Measurements from ENCODE around the gene SIPA1L3. TPM values are rescaled to one million over a fixed set of nuclear protein-coding genes. Genes with fewer than 3 reads are reported as not detected.

The SIPA1L3 gene
- polyA plus RNA-seq, 1 of the 3 experiments (the other 2 are of a cell fraction) = 11.6 TPM

DNA sequence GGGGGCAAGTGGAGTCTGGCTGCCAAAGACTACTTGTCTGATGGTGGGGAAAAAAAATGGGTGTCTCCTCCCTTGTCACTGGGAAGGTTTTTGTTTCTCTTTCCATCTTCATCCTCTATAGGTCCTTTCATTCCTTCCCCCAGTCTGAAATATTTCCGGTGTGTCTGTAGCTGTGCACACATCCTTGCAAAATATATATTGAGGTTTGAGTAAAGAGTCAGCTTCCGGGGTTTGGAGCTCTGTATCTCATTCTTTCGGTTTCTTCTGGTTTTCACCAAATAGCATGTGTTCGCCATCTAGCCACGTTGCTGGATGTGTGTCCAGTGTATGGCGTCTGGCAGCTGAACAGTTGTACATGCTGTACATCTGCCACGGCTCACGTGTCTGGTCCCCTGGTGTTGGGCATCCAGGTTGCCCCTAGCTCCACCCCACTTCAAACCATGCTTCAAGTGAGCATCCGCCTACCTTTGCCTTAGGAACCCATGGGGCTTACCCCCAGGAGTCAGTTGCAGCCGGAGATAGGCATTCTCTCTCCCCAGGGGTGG is 142.2 kb downstream of the SIPA1L3 start (continued):
- TF ChIP-seq, protein P1, sequence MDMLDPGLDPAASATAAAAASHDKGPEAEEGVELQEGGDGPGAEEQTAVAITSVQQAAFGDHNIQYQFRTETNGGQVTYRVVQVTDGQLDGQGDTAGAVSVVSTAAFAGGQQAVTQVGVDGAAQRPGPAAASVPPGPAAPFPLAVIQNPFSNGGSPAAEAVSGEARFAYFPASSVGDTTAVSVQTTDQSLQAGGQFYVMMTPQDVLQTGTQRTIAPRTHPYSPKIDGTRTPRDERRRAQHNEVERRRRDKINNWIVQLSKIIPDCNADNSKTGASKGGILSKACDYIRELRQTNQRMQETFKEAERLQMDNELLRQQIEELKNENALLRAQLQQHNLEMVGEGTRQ (IDR thresholded peaks at IDR 0.05; ENCODE audit: borderline replicate concordance, low read depth, low read length) = no peak
- TF ChIP-seq, protein P2, sequence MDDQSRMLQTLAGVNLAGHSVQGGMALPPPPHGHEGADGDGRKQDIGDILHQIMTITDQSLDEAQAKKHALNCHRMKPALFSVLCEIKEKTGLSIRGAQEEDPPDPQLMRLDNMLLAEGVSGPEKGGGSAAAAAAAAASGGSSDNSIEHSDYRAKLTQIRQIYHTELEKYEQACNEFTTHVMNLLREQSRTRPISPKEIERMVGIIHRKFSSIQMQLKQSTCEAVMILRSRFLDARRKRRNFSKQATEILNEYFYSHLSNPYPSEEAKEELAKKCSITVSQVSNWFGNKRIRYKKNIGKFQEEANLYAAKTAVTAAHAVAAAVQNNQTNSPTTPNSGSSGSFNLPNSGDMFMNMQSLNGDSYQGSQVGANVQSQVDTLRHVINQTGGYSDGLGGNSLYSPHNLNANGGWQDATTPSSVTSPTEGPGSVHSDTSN (IDR thresholded peaks at IDR 0.05) = no peak

DNA sequence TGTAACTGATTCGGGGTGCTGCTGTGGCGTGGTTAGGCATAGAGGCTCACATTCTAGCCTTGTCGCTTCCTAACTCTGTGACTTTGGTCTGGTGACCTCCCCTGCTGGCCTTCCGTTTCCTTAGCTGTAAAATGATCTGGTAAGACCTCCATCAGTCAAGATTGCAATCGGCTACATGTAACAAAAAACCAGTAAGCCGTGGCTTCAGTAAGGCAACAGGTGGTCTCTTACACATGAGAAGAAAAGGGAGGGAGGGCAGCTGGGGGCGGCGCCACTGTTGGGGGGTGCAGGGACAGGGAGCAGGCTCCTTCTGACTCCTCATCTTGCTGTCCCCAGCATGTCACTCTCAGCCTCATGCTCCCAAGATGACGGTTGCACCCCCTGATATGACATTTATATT is 148.0 kb downstream of the SIPA1L3 start:
- CTCF ChIA-PET = interaction anchor here (1.0 to 1.1 kb wide), 2 partner anchors 13 to 40 kb away, joined by 4 to 5 read pairs; no protein-coding TSS in a partner anchor
- POLR2A ChIA-PET = no interaction called here

More for the DNA sequence above, 148.0 kb downstream of the SIPA1L3 start:
- no peaks in the 10 kb centered on the region for H3K9me2 ChIP-seq
- no peak overlapping the region for H3K4me2 ChIP-seq
- no peak for DNase-seq
- H4K20me1 ChIP-seq (ENCODE audit: insufficient read depth) = no peaks in the 10 kb centered on the region
- no peaks in the 10 kb centered on the region for H3F3A ChIP-seq (replicated peaks; ENCODE audit: insufficient read depth)
- H3K9ac ChIP-seq = no peak overlapping the region
- H2AFZ ChIP-seq (ENCODE audit: low read depth) = no peak overlapping the region
- WGBS (ENCODE audit: low lambda C conversion rate) = 91% methylated on average over 9 of the region's 9 CpGs
- H3K4me3 ChIP-seq (ENCODE audit: low read depth in 2 of 2, low read length in 1 of 2) = no peak overlapping the region
- no peaks in the 10 kb centered on the region for H3K9me3 ChIP-seq
- H3K79me2 ChIP-seq (ENCODE audit: insufficient read depth) = peaks cover 49% of the 10 kb centered on the region
- H3K36me3 ChIP-seq (replicated peaks in 1 of 2; ENCODE audit: control insufficient read depth in 1 of 2, insufficient read depth in 2 of 2, low read length in 1 of 2) = no peaks in the 10 kb centered on the region
- no peaks in the 10 kb centered on the region for H3K27me3 ChIP-seq (ENCODE audit: insufficient read depth)
- TF ChIP-seq, protein P3, sequence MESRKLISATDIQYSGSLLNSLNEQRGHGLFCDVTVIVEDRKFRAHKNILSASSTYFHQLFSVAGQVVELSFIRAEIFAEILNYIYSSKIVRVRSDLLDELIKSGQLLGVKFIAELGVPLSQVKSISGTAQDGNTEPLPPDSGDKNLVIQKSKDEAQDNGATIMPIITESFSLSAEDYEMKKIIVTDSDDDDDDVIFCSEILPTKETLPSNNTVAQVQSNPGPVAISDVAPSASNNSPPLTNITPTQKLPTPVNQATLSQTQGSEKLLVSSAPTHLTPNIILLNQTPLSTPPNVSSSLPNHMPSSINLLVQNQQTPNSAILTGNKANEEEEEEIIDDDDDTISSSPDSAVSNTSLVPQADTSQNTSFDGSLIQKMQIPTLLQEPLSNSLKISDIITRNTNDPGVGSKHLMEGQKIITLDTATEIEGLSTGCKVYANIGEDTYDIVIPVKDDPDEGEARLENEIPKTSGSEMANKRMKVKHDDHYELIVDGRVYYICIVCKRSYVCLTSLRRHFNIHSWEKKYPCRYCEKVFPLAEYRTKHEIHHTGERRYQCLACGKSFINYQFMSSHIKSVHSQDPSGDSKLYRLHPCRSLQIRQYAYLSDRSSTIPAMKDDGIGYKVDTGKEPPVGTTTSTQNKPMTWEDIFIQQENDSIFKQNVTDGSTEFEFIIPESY (IDR thresholded peaks at IDR 0.05; ENCODE audit: borderline replicate concordance, low read depth) = no peak
- TF ChIP-seq, protein P1 (IDR thresholded peaks at IDR 0.05; ENCODE audit: borderline replicate concordance, low read depth, low read length) = no peak
- TF ChIP-seq POLR2AphosphoS5 (IDR thresholded peaks at IDR 0.05; ENCODE audit: low read depth, low read length) = no peak
- no peak for TF ChIP-seq GABPA (IDR thresholded peaks at IDR 0.05; ENCODE audit: low read depth)
- TF ChIP-seq RXRA (IDR thresholded peaks at IDR 0.05; ENCODE audit: borderline replicate concordance, low read depth) = no peak
- TF ChIP-seq, protein P4, sequence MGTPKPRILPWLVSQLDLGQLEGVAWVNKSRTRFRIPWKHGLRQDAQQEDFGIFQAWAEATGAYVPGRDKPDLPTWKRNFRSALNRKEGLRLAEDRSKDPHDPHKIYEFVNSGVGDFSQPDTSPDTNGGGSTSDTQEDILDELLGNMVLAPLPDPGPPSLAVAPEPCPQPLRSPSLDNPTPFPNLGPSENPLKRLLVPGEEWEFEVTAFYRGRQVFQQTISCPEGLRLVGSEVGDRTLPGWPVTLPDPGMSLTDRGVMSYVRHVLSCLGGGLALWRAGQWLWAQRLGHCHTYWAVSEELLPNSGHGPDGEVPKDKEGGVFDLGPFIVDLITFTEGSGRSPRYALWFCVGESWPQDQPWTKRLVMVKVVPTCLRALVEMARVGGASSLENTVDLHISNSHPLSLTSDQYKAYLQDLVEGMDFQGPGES (IDR thresholded peaks at IDR 0.05; ENCODE audit: low read depth, low read length) = no peak
- no peak for TF ChIP-seq JUND (IDR thresholded peaks at IDR 0.05)
- TF ChIP-seq ELF1 (IDR thresholded peaks at IDR 0.05) = no peak
- TF ChIP-seq GATA2 (CRISPR knock-in tag; IDR thresholded peaks at IDR 0.05) = no peak
- TF ChIP-seq YY1 (IDR thresholded peaks at IDR 0.05; ENCODE audit: low read depth) = no peak
- TF ChIP-seq RFX5 (IDR thresholded peaks at IDR 0.05; ENCODE audit: low read length) = no peak
- TF ChIP-seq SMC3 (IDR thresholded peaks at IDR 0.05; ENCODE audit: low read depth, low read length) = no peak
- no peak for TF ChIP-seq MXI1 (IDR thresholded peaks at IDR 0.05; ENCODE audit: low read depth, low read length)
- TF ChIP-seq TEAD4 (IDR thresholded peaks at IDR 0.05; ENCODE audit: borderline replicate concordance, insufficient read depth) = no peak
- no peak for TF ChIP-seq NRF1 (IDR thresholded peaks at IDR 0.05; ENCODE audit: low read depth, low read length)
- TF ChIP-seq, protein P5, sequence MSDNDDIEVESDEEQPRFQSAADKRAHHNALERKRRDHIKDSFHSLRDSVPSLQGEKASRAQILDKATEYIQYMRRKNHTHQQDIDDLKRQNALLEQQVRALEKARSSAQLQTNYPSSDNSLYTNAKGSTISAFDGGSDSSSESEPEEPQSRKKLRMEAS (IDR thresholded peaks at IDR 0.05; ENCODE audit: low read depth) = no peak
- no peak for TF ChIP-seq FOXM1 (IDR thresholded peaks at IDR 0.05; ENCODE audit: low read depth)
- no peak for TF ChIP-seq SIN3A (IDR thresholded peaks at IDR 0.05; ENCODE audit: borderline replicate concordance, low read depth, low read length)
- no peak overlapping the region for H3K27ac ChIP-seq (ENCODE audit: low read depth in 2 of 2, low read length in 1 of 2)
- H3K4me1 ChIP-seq (ENCODE audit: control insufficient read depth in 1 of 2, insufficient read depth in 2 of 2, low read depth in 1 of 2, low read length in 1 of 2) = peaks cover 0 to 7% of the 10 kb centered on the region in 2 experiments; a peak in 1 of 4 replicates

Measured in SK-N-SH (cell line).